HepG2 (cell line): ENCODE results near the gene OLR1. TPM values are rescaled to one million over a fixed set of nuclear protein-coding genes. Genes with fewer than 3 reads are reported as not detected.

Source experiments
- HMG20A ChIP-seq: IDR thresholded peaks from 2 replicates; pipeline ENCODE4 v1.6.1; 2016; ENCODE audit warnings: borderline replicate concordance
- JUND ChIP-seq: sonication (generic); formaldehyde crosslinking; IDR thresholded peaks from 2 replicates; pipeline ENCODE4 v1.8.0; 2022; ENCODE audit warnings: mild to moderate bottlenecking, missing genetic modification reagents
- KDM5B ChIP-seq: sonication (generic); formaldehyde crosslinking; IDR thresholded peaks from 2 replicates; pipeline ENCODE4 v1.4.0; 2020; ENCODE audit warnings: missing genetic modification reagents, mild to moderate bottlenecking, borderline replicate concordance
- MXI1 ChIP-seq: IDR thresholded peaks from 3 replicates; pipeline ENCODE4 v1.6.1; 2012; ENCODE audit warnings: low read depth, low read length, inconsistent platforms, borderline replicate concordance
- PRPF4 ChIP-seq: fragments of 200-400 bp; formaldehyde crosslinking; IDR thresholded peaks from 2 replicates; pipeline ENCODE4 v1.6.1; 2016; ENCODE audit warnings: low read length, low read depth; ENCODE audit not compliant: poor library complexity, severe bottlenecking
- SATB2 ChIP-seq: sonication (generic); formaldehyde crosslinking; IDR thresholded peaks from 2 replicates; pipeline ENCODE4 v1.5.0; 2020; ENCODE audit warnings: missing genetic modification reagents
- SP140L ChIP-seq: sonication (generic); formaldehyde crosslinking; IDR thresholded peaks from 2 replicates; pipeline ENCODE4 v1.4.0; 2020; ENCODE audit warnings: missing genetic modification reagents, borderline replicate concordance
- SP5 ChIP-seq: IDR thresholded peaks from 2 replicates; pipeline ENCODE4 v1.6.1; 2016; ENCODE audit warnings: low read depth, borderline replicate concordance
- SRSF4 ChIP-seq: fragments of 200-400 bp; formaldehyde crosslinking; IDR thresholded peaks from one replicate; pipeline ENCODE4 v1.6.1; 2018; ENCODE audit warnings: mild to moderate bottlenecking, low read depth, low read length, moderate library complexity; ENCODE audit not compliant: poor library complexity, severe bottlenecking
- ZNF333 ChIP-seq: sonication (generic); formaldehyde crosslinking; IDR thresholded peaks from 2 replicates; pipeline ENCODE4 v1.4.0; 2020; ENCODE audit warnings: mild to moderate bottlenecking, missing genetic modification reagents, borderline replicate concordance
- ZNF354B ChIP-seq: sonication (generic); formaldehyde crosslinking; IDR thresholded peaks from 2 replicates; pipeline ENCODE4 v1.8.0; 2022; ENCODE audit warnings: mild to moderate bottlenecking, missing genetic modification reagents
- ZNF460 ChIP-seq: sonication (generic); formaldehyde crosslinking; IDR thresholded peaks from 2 replicates; pipeline ENCODE4 v1.5.1; 2020; ENCODE audit warnings: missing genetic modification reagents, mild to moderate bottlenecking, borderline replicate concordance
- ZNF549 ChIP-seq: sonication (generic); formaldehyde crosslinking; IDR thresholded peaks from 2 replicates; pipeline ENCODE4 v1.5.0; 2020; ENCODE audit warnings: missing genetic modification reagents
- ZNF569 ChIP-seq: sonication (generic); formaldehyde crosslinking; IDR thresholded peaks from 2 replicates; pipeline ENCODE4 v1.5.0; 2020; ENCODE audit warnings: mild to moderate bottlenecking, missing genetic modification reagents, moderate library complexity, borderline replicate concordance
- ZNF816 ChIP-seq: sonication (generic); formaldehyde crosslinking; IDR thresholded peaks from 2 replicates; pipeline ENCODE4 v1.8.0; 2022; ENCODE audit warnings: missing genetic modification reagents, mild to moderate bottlenecking, borderline replicate concordance
- polyA plus RNA-seq, 8 experiments: library from polyadenylated mRNA; depleted of rRNA in 3 of 8; stranded (reverse) in 7 of 8; unstranded in 1 of 8; fragments of >200 nt; fragmentation: Illumina TruSeq in 4 of 8; extraction: Trizol in 4 of 8; gene quantifications; 2 replicates each; pipeline versions ENCODE4 v1.2.1 to v1.2.3, GENCODE V29; 2011 to 2016; ENCODE audit warnings: low read depth in 4 of 8, missing spikeins in 1 of 8, mixed read lengths in 1 of 8; ENCODE audit not compliant: insufficient read depth in 1 of 8
- total RNA-seq, 5 experiments: library from RNA; depleted of rRNA; stranded (reverse); fragments of >200 nt; fragmentation: Illumina TruSeq; extraction: Trizol; gene quantifications; 2 replicates each; pipeline ENCODE4 v1.2.3, GENCODE V29; 2016; ENCODE audit warnings: low read depth in 1 of 5
- TF ChIP-seq, protein P1 (sequence below): sonication (generic); formaldehyde crosslinking; IDR thresholded peaks from 2 replicates; pipeline ENCODE4 v1.8.0; 2022; ENCODE audit warnings: mild to moderate bottlenecking, missing genetic modification reagents; ENCODE audit not compliant: insufficient replicate concordance
- TF ChIP-seq, protein P2 (sequence below): sonication (generic); formaldehyde crosslinking; IDR thresholded peaks from 2 replicates; pipeline ENCODE4 v1.4.0; 2020; ENCODE audit warnings: missing genetic modification reagents, mild to moderate bottlenecking, borderline replicate concordance
- TF ChIP-seq, protein P3 (sequence below): IDR thresholded peaks from 2 replicates; pipeline ENCODE4 v1.6.1; 2016
- TF ChIP-seq, protein P4 (sequence below): sonication (generic); formaldehyde crosslinking; IDR thresholded peaks from 2 replicates; pipeline ENCODE4 v1.8.0; 2022; ENCODE audit warnings: mild to moderate bottlenecking, missing genetic modification reagents, borderline replicate concordance
- TF ChIP-seq, protein P5 (sequence below): sonication (generic); formaldehyde crosslinking; IDR thresholded peaks from 2 replicates; pipeline ENCODE4 v1.4.0; 2020; ENCODE audit warnings: missing genetic modification reagents

OLR1 gene
- total and polyA plus RNA-seq, 2 of the 13 experiments (the other 11 are each of a cell fraction or from before 2014, with no cell fraction given) = not detected

DNA sequence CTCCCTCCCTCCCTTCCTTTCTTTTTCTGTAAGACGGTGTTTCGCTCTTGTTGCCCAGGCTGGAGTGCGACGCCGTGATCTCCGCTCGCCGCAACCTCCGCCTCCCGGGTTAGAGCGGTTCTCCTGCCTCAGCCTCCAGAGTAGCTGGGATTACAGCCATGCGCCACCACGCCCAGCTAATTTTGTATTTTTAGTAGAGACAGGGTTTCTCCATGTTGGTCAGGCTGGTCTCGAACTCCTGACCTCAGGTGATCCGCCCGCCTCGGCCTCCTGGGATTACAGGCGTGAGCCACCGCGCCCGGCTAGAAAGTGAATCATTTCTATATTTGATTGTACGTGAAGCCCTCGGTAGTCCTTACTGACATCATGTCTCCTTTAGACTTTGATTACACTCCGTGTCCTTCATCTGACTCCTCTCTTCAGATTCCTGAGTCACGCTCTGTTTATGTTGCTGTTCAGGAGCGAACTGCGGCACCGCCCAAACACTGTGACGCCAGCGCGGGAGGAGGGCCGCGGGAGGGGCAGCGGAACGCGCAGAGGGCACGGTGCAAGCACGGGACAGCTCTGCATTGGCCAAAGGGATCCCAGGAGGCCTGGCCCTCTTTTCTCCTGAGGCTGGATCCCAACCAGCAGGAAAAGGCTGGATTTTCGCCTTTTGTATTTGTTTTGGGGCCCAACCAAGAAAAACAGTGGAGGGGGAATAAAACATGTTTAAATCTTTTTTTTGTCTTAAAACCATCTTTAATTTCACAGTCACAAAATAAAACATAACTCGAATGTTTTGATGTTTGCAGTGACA is 40.2 kb upstream of the OLR1 start (continued):
- TF ChIP-seq, protein P1, sequence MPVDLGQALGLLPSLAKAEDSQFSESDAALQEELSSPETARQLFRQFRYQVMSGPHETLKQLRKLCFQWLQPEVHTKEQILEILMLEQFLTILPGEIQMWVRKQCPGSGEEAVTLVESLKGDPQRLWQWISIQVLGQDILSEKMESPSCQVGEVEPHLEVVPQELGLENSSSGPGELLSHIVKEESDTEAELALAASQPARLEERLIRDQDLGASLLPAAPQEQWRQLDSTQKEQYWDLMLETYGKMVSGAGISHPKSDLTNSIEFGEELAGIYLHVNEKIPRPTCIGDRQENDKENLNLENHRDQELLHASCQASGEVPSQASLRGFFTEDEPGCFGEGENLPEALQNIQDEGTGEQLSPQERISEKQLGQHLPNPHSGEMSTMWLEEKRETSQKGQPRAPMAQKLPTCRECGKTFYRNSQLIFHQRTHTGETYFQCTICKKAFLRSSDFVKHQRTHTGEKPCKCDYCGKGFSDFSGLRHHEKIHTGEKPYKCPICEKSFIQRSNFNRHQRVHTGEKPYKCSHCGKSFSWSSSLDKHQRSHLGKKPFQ = no peak
- TF ChIP-seq, protein P2, sequence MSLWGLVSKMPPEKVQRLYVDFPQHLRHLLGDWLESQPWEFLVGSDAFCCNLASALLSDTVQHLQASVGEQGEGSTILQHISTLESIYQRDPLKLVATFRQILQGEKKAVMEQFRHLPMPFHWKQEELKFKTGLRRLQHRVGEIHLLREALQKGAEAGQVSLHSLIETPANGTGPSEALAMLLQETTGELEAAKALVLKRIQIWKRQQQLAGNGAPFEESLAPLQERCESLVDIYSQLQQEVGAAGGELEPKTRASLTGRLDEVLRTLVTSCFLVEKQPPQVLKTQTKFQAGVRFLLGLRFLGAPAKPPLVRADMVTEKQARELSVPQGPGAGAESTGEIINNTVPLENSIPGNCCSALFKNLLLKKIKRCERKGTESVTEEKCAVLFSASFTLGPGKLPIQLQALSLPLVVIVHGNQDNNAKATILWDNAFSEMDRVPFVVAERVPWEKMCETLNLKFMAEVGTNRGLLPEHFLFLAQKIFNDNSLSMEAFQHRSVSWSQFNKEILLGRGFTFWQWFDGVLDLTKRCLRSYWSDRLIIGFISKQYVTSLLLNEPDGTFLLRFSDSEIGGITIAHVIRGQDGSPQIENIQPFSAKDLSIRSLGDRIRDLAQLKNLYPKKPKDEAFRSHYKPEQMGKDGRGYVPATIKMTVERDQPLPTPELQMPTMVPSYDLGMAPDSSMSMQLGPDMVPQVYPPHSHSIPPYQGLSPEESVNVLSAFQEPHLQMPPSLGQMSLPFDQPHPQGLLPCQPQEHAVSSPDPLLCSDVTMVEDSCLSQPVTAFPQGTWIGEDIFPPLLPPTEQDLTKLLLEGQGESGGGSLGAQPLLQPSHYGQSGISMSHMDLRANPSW (CRISPR knock-in tag) = no peak
- TF ChIP-seq SRSF4 (no peak), MXI1 (peak; percentile 56; the same call in 1 of the 3 replicates), ZNF569 (no peak), KDM5B (CRISPR knock-in tag) (no peak), SATB2 (CRISPR knock-in tag) (no peak), ZNF816 (CRISPR knock-in tag) (no peak), SP140L (CRISPR knock-in tag) (no peak; the same call in 1 of the 2 replicates), ZNF333 (CRISPR knock-in tag) (no peak), HMG20A (CRISPR knock-in tag) (peak; percentile 50; the same call in 1 of the 2 replicates), ZNF460 (no peak), PRPF4 (no peak), ZNF354B (no peak), SP5 (CRISPR knock-in tag) (peak; percentile 73), ZNF549 (CRISPR knock-in tag) (no peak), JUND (peak; percentile 40; the same call in 1 of the 2 replicates)
- TF ChIP-seq, protein P3, sequence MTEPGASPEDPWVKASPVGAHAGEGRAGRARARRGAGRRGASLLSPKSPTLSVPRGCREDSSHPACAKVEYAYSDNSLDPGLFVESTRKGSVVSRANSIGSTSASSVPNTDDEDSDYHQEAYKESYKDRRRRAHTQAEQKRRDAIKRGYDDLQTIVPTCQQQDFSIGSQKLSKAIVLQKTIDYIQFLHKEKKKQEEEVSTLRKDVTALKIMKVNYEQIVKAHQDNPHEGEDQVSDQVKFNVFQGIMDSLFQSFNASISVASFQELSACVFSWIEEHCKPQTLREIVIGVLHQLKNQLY (CRISPR knock-in tag) = peak; percentile 75
- TF ChIP-seq, protein P4, sequence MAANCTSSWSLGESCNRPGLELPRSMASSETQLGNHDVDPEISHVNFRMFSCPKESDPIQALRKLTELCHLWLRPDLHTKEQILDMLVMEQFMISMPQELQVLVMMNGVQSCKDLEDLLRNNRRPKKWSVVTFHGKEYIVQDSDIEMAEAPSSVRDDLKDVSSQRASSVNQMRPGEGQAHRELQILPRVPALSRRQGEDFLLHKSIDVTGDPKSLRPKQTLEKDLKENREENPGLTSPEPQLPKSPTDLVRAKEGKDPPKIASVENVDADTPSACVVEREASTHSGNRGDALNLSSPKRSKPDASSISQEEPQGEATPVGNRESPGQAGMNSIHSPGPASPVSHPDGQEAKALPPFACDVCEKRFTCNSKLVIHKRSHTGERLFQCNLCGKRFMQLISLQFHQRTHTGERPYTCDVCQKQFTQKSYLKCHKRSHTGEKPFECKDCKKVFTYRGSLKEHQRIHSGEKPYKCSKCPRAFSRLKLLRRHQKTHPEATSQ = no peak
- TF ChIP-seq, protein P5, sequence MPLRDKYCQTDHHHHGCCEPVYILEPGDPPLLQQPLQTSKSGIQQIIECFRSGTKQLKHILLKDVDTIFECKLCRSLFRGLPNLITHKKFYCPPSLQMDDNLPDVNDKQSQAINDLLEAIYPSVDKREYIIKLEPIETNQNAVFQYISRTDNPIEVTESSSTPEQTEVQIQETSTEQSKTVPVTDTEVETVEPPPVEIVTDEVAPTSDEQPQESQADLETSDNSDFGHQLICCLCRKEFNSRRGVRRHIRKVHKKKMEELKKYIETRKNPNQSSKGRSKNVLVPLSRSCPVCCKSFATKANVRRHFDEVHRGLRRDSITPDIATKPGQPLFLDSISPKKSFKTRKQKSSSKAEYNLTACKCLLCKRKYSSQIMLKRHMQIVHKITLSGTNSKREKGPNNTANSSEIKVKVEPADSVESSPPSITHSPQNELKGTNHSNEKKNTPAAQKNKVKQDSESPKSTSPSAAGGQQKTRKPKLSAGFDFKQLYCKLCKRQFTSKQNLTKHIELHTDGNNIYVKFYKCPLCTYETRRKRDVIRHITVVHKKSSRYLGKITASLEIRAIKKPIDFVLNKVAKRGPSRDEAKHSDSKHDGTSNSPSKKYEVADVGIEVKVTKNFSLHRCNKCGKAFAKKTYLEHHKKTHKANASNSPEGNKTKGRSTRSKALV (CRISPR knock-in tag) = 0 out of 2 replicates have a peak, but pooled peaks have one; percentile 21
